ENCODE results near the gene AMH. TPM values are rescaled to one million over a fixed set of nuclear protein-coding genes. Genes with fewer than 3 reads are reported as not detected.
A peak's percentile ranks its signal among the peaks of the same experiment; 100 is the strongest.

AMH gene
- polyA plus RNA-seq, 6 donors from 2014 or later, result not detected

DNA sequence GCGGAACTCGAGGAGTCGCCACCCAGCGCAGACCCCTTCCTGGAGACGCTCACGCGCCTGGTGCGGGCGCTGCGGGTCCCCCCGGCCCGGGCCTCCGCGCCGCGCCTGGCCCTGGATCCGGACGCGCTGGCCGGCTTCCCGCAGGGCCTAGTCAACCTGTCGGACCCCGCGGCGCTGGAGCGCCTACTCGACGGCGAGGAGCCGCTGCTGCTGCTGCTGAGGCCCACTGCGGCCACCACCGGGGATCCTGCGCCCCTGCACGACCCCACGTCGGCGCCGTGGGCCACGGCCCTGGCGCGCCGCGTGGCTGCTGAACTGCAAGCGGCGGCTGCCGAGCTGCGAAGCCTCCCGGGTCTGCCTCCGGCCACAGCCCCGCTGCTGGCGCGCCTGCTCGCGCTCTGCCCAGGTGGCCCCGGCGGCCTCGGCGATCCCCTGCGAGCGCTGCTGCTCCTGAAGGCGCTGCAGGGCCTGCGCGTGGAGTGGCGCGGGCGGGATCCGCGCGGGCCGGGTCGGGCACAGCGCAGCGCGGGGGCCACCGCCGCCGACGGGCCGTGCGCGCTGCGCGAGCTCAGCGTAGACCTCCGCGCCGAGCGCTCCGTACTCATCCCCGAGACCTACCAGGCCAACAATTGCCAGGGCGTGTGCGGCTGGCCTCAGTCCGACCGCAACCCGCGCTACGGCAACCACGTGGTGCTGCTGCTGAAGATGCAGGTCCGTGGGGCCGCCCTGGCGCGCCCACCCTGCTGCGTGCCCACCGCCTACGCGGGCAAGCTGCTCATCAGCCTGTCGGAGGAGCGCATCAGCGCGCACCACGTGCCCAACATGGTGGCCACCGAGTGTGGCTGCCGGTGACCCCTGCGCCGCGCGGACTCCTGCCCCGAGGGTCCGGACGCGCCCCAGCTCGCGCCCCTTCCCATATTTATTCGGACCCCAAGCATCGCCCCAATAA is 2.3 kb downstream of the AMH start:
- Mint-ChIP-seq H3K27me3 (peaks cover 0 to 15% (median 0%) of the 10 kb centered on the region in 3 donors), H3K4me3 (peak overlapping the region in 7 of 8 donors; percentile 53 to 88 (median 80)), H3K27ac (no peak overlapping the region), H3K9me3 (no peaks in the 10 kb centered on the region), H3K36me3 (no peaks in the 10 kb centered on the region), H3K4me1 (peaks cover 14 to 30% (median 20%) of the 10 kb centered on the region in 3 donors)
- ATAC-seq (ENCODE audit: low read depth in 2 of 2) (peak in 1 of 2 donors; percentile 10), DNase-seq (no peak)

DNA sequence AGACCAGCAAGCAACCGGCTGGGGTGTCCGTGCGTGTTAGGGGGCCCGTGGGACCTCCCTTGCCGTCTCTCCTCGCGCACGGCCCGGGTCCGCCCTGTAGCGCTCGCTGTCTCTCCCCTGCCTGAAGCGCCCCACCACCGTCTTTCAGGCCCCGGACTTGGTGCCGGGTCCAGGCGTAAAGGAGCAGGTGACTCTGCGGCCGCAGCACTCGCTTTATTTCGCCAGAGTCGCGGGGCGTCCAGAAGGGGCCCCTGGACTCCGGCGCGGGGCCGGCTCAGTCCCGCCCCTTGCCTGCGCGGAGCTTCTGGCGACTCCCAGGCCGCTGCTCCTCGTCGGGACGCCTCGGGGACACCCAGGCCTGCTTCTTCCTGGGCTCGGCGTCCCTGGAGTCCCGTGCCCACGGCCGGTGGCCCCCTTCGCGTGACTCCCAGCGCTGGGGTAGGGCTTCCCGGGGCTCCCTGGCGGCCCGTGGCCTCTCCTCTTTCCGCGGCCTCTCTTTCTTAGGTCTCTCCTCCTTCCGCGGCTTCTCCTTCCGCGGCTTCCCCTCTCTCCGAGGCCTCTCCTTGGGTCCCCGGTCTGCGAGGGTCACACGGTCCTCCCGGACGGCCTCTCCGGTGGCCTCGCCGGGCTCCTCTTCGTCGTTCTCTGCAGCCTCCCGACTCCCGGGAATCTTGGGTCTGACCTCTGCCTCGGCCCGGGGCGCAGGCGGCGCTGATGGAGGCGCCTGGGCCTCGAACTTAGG is 3.1 kb downstream of the AMH start:
- H3K4me3 Mint-ChIP-seq, result peak overlapping the region; percentile 79 to 89 (median 84)
- ATAC-seq (ENCODE audit: low read depth in 2 of 2) (no peak), DNase-seq (no peak)
- H3K4me1 Mint-ChIP-seq, result peaks cover 17 to 30% (median 27%) of the 10 kb centered on the region in 3 donors
- H3K27ac Mint-ChIP-seq, result peak overlapping the region in 2 of 6 donors; percentile 59 to 89
- H3K27me3 Mint-ChIP-seq, result peaks cover 0 to 15% (median 0%) of the 10 kb centered on the region in 3 donors
- H3K36me3 Mint-ChIP-seq, result no peaks in the 10 kb centered on the region
- no peaks in the 10 kb centered on the region for H3K9me3 Mint-ChIP-seq

DNA sequence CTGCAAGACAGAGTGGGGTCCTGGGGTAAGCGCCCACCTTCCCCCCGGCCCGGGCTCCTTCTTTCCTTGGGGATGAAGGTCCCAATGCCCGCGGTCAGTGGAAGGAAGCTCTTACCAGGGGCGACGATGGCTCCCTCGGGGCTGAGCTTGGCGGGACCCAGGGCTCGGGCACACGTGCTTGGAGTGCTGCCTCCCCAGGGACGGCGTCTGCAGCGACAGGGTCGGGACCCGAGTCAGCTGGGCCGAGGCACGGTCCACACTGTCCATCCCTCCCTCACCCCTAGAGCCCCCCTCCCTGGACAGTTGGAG is 3.6 kb downstream of the AMH start:
- Mint-ChIP-seq H3K27me3 (peaks cover 0 to 15% (median 0%) of the 10 kb centered on the region in 3 donors), H3K9me3 (no peaks in the 10 kb centered on the region), H3K4me3 (peak overlapping the region; percentile 79 to 89 (median 84)), H3K27ac (peak overlapping the region in 2 of 6 donors; percentile 59 to 89), H3K36me3 (no peaks in the 10 kb centered on the region), H3K4me1 (peaks cover 17 to 32% (median 30%) of the 10 kb centered on the region in 3 donors)
- no peak for DNase-seq
- ATAC-seq (ENCODE audit: low read depth in 2 of 2), result peak; percentile 3 to 5

DNA sequence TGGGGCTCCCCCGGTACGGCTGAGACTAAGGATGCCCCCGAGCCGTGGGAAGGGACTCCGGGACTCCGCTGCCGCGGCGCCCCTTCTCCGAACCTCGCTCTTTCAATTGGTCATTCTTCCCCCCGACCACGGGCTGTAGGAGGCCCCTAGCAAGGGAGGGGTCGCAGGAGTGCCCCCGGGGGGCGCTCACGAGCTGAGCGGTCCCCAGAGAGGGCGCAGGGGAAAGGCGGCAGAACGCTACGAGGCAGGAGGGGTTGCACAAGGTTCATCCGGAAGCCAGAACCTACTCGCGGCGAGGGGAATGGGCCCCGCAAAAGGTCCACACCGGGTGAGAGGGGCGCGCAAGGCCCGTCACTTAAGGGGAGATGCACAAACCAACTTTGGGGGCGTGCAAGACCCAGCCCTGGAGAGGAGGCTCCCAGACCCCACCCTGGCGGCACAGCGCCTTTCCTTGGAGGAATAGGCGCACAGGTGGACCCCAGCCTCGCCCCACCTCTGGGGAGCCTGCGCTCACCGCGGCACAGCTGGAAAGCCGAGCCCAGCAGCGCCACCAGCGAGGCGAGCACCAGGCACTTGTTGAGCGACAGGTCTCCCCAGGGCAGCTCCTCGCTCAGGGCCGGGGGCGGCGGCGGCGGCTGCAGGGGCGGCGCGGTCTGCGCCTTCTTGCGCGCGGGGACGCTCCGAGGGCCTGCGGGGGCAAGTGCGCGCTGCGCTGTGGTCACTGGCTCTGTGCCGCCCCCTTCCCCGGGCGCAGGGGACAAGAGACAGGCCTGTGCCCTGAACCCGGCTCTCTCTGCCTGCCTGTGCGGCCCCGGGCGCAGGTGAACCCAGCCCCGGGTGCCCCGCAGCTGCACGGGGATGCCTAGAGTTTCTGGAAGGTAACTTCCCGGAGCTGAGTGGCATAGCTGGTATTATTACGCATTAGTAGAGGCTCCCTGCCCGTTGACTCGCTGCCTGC is 4.3 kb downstream of the AMH start:
- Mint-ChIP-seq H3K27me3 (peaks cover 0 to 15% (median 0%) of the 10 kb centered on the region in 3 donors), H3K4me3 (peak overlapping the region; percentile 79 to 89 (median 84)), H3K36me3 (no peaks in the 10 kb centered on the region), H3K4me1 (peaks cover 18 to 39% (median 35%) of the 10 kb centered on the region in 3 donors), H3K9me3 (no peaks in the 10 kb centered on the region), H3K27ac (peak overlapping the region in 2 of 6 donors; percentile 32 to 59)
- DNase-seq (peak; percentile 67), ATAC-seq (ENCODE audit: low read depth in 2 of 2) (peak; percentile 40 to 54)

DNA sequence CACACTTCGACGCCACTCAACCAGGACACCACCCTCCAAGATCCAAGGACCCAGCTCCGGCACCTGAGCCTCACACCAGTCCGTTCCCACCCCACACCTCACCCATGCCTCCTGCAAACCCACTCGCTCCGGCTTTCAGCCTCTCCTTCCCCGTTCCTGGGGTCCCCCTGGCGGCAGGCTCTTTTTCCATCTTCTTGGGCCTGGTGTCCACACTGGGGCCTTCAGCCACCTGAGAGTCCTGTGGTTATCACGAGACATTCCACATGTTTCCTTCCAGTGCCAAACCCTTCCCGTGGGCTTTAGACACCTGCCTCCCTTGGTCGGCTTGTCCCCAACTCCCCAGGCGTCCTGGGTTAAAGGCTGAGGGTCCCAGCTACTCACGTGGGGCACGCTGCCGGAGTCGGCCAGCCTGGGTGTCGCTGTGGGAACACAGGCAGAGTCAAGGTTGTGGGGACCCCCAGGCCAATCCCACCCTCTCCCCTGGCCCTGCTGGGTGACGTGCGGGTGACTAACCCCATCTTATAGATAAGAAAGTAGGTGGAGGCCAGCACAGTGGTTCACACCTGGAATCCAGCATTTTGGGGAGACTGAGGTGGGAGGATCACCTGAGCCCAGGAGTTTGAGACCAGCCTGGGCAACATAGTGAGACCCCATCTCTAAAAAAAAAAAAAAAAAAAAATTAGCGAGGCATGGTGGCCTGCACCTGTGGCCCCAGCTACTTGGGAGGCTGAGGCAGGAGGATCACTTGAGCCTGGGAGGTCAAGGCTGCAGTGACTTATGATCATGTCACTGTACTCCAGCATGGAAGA is 5.1 kb downstream of the AMH start:
- H3K4me1 Mint-ChIP-seq, result peaks cover 23 to 45% (median 39%) of the 10 kb centered on the region in 3 donors
- H3K4me3 Mint-ChIP-seq, result peak overlapping the region; percentile 56 to 83 (median 74)
- no peaks in the 10 kb centered on the region for H3K9me3 Mint-ChIP-seq
- ATAC-seq (ENCODE audit: low read depth in 2 of 2) (no peak), DNase-seq (no peak)
- H3K27ac Mint-ChIP-seq, result peak overlapping the region in 2 of 6 donors; percentile 24 to 33
- H3K27me3 Mint-ChIP-seq, result peaks cover 0 to 11% (median 0%) of the 10 kb centered on the region in 3 donors
- H3K36me3 Mint-ChIP-seq, result no peaks in the 10 kb centered on the region

DNA sequence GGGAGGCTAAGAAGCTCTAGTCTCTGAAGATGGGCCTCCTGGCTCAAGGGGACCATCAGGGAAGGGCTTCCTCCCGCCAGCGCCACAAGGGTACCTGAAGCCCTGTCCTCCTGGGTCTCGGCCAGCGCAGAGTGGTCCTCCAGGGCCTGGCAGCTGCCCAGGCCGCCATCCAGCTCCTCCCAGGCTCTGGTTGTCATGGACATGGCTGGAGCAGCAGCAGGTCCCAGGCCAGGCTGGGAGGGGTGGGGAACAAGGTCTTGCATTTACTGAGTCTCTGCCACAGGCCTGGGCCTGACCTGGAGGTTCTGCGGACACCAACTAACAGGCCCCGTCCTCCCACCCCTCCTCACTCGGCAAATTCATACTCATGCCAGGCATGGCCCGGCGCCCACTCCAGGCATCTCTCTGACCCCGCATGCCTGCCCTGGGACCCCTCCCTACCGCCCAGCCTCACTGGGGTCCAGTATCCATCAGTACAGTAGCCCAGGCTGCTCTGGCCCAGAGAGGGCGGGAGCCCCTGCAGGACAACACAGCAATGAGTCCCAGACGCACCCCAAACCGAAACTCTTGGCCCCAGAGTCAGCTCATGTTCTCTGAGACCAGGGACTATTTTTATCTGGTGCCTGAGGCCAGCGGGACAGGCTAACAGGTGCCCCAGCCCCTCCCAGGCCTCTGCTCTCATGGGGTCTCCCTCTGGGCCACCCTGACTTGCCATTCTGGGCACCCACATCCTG is 6.2 kb downstream of the AMH start:
- ATAC-seq (ENCODE audit: low read depth in 2 of 2), result no peak
- peaks cover 27 to 52% (median 44%) of the 10 kb centered on the region in 3 donors for H3K4me1 Mint-ChIP-seq

DNA sequence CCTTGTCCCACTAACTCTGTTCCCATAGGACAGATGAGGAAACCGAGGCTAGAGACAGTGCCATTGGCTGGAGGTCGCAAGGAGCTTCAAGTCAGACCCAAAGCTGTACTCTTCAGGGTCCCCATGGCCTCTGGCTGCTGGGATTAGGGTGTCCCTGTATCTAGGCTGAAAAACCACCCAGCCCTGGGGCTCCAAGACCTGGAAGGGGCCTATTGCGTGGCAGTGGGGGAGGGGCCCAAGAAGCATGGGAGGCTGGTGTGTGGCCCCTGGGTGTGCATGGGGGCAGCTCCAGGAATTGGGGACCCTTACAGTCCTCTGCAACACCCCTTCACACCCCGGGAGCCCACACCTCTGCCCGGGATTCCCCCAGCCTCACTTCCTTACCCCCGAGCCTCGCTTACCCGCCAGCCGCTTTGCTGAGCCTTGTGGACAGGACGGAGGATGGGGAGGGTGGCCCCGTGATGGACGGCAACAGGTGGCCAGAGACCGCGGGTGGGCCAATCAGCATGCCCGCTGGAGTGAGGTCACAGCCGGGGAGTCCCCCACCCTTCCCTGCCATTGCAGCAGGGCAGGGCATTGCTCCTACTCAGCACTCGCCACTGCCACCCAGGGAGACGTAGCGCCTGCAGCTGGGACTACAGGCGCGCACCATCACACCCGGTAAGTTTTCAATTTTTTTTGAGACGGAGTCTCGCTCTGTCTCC is 7.0 kb downstream of the AMH start, which contains the start of gene JSRP1:
Gene JSRP1 (minus strand): TSS at position 436 of the 704 bp plus-strand sequence. CDS start 1,103 bp downstream, outside the sequence.
- H3K27ac Mint-ChIP-seq, result peak within 1 kb of the TSS; percentile 77 to 98 (median 90)
- no peaks in the 10 kb centered on the region for H3K36me3 Mint-ChIP-seq
- peak; percentile 58 for DNase-seq
- peak; percentile 34 to 44 for ATAC-seq (ENCODE audit: low read depth in 2 of 2)
- peaks cover 0 to 11% (median 0%) of the 10 kb centered on the region in 3 donors for H3K27me3 Mint-ChIP-seq
- peak within 1 kb of the TSS in 7 of 8 donors; percentile 16 to 90 (median 53) for H3K4me3 Mint-ChIP-seq
- H3K9me3 Mint-ChIP-seq, result no peaks in the 10 kb centered on the region
- peaks cover 29 to 60% (median 47%) of the 10 kb centered on the region in 3 donors for H3K4me1 Mint-ChIP-seq

More for the DNA sequence above, 6.2 kb downstream of the AMH start:
- Mint-ChIP-seq H3K36me3 (no peaks in the 10 kb centered on the region), H3K9me3 (no peaks in the 10 kb centered on the region), H3K27ac (peak overlapping the region in 3 of 6 donors; percentile 67 to 97 (median 78)), H3K27me3 (peaks cover 0 to 11% (median 0%) of the 10 kb centered on the region in 3 donors), H3K4me3 (peak overlapping the region in 3 of 8 donors; percentile 25 to 76 (median 53))
- DNase-seq, result no peak

DNA sequence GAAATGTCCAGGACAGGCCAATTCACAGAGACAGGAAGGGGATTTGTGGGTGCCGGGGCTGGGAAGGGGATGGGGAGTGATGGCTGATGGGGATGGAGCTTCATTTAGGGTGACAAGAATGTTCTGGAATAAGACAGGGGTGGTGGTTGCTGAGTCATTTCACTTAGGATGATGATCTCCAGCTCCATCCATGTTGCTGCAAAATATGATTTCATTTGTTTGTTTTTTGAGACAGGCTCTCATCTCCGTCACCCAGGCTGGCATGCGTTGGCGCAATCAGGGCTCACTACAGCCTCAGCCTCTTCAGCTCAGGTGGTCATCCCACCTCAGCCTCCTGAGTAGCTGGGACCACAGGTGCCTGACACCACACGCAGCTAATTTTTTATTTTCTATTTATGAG is 10.2 kb downstream of the AMH start:
- H3K4me3 Mint-ChIP-seq, result peak overlapping the region in 6 of 8 donors; percentile 19 to 71 (median 68)
- ATAC-seq (ENCODE audit: low read depth in 2 of 2), result no peak
- H3K9me3 Mint-ChIP-seq, result no peaks in the 10 kb centered on the region
- H3K4me1 Mint-ChIP-seq, result peaks cover 18 to 73% (median 39%) of the 10 kb centered on the region in 3 donors
- DNase-seq, result no peak
- no peaks in the 10 kb centered on the region for H3K36me3 Mint-ChIP-seq
- no peaks in the 10 kb centered on the region for H3K27me3 Mint-ChIP-seq
- H3K27ac Mint-ChIP-seq, result peak overlapping the region in 5 of 6 donors; percentile 96 to 99 (median 97)

DNA sequence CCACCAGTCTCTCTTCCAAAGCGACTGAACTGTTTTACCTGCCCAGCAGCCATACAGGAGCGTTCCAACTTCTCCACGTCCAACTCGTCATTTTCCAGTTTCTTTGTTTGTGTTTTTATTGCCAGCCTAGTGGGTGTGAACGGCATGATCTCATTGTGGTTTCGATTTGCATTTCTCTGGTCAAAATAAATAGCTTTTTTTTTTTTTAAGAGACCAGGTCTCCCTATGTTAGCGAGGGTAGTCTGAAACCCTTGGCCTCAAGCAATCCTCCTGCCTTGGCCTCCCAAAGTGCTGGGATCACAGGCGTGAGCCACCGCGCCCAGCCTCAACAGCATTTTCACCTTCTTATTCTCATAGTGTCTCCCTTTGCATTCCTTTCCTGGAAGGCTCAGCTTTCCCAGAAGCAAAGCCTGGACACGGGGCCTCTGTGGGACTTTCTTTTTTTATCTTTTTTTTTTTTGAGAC is 11.2 kb downstream of the AMH start:
- no peaks in the 10 kb centered on the region for H3K27me3 Mint-ChIP-seq
- peak overlapping the region; percentile 68 to 98 (median 96) for H3K27ac Mint-ChIP-seq
- H3K4me3 Mint-ChIP-seq, result peak overlapping the region in 7 of 8 donors; percentile 10 to 76 (median 61)
- ATAC-seq (ENCODE audit: low read depth in 2 of 2) (no peak), DNase-seq (no peak)
- no peaks in the 10 kb centered on the region for H3K9me3 Mint-ChIP-seq
- no peaks in the 10 kb centered on the region for H3K36me3 Mint-ChIP-seq
- H3K4me1 Mint-ChIP-seq, result peaks cover 18 to 81% (median 36%) of the 10 kb centered on the region in 3 donors

DNA sequence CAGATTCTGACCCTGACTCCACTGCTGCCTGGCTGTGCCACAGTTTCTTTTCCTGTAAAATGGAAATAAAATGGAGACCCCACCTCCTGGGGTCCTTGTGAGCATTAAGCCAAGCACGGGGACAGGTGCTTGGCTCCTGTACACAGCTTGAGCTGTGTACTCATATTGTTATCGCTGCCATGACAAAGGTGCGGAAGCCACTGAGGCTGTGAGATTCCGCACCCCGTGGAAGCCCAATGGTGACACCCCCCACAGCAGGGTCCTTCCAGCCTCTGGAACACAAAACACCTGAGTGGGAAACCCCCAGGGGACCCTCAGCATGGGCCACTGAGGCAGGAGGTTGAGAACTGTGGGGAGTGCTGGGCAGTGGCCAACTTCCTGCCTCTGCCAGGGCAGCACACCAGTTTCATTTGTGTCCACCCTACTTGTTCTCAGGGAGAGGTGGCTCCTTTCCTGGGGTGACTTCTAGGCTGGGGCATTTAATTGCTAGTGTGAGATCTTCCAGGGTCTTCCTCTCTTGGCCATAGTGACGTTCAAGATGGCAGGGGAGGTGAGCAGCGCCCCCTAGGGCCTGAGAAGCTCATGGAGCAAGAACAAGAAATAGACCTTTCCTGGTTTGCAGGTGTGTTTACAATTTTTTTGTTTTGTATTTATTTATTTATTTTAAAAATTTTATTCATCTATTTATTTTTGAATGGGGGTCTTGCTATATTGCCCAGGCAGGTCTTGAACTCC is 12.5 kb downstream of the AMH start:
- Mint-ChIP-seq H3K4me1 (peaks cover 22 to 84% (median 38%) of the 10 kb centered on the region in 3 donors), H3K4me3 (peak overlapping the region in 1 of 8 donors; percentile 25), H3K27me3 (no peaks in the 10 kb centered on the region), H3K36me3 (no peaks in the 10 kb centered on the region), H3K27ac (peak overlapping the region in 1 of 6 donors; percentile 84), H3K9me3 (no peaks in the 10 kb centered on the region)
- DNase-seq, result no peak
- ATAC-seq (ENCODE audit: low read depth in 2 of 2), result no peak

Data from naive B cell (primary cell).